GM21825 (cell line): ENCODE measurements around the gene XPO1.

ENCODE experiments used
- ATAC-seq: cut with Tn5 transposase; IDR thresholded peaks from one replicate; pipeline ENCODE4 v1.9.1; 2021; ENCODE audit warnings: mild to moderate bottlenecking, moderate library complexity; ENCODE audit not compliant: unreplicated experiment

Gene XPO1

DNA sequence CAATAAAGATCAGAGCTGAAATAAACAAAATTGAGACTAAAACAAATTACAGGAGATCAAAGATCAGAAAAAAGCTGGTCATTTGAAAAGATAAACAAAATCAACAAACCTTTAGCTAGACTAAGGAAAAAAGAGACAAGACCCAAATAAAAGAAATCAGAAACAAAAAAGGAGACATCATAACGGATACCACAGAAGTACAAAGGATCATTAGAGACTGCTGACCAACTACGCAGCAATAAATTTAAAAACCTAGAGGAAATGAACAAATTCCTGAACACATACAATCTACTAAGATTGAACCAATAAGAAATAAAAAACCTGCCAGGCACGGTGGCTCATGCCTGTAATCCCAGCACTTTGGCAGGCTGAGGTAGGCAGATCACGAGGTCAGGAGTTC lies 101.0 kb downstream of the XPO1 start:
- ATAC-seq = no peak

DNA sequence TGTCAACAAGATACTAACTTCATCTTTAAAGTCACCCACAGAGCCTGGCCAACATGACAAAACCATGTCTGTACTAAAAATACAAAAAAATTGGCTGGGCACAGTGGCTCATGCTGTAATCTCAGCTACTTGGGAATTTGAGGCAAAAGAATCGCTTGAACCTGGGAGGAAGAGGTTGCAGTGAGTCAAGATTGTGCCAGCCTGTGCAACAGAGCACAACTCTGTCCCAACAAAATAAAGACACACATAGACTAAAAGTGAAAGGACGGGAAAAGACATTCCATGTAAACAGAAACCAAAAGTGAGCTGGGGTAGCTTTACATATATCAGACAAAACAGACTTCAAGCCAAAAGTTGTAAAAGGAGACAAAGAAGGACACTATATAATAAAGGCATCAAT lies 102.1 kb downstream of the XPO1 start:
- ATAC-seq = no peak

DNA sequence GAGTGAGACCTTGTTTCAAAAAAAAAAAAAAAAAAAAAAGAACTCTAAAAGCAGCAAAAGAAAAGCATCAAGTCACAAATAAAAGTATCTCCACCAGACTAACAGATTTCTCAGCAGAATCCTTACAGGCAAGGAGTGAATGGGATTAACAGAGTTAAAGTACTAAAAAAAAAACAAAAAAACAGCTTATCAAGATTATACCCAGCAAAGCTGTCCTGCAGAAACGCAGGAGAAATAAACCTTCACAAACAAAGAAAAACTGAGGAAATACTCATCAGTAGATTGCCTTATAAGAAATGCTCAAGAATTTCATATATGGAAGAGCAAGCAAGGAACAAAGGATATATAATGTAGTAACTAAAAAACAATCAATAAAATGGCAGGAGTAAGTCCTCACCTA lies 102.9 kb downstream of the XPO1 start:
- ATAC-seq = no peak

DNA sequence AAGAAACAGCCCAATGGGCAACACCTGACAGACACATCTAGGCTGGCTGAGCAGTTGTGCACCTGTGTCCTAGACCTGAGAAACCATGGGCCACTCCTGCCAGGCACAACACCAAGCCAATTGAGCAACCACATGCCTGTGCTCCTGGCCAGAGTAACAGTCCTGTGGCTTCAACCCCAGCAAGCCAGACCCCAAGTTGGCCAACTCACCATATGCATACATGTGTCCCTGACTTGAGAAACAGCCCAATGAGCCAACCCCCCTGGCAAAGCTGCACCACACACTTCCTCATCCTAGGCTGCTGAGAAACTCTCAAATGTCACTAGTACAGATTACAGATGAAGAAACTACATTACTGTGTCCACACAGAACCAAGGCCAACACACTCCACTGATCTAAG lies 103.8 kb downstream of the XPO1 start:
- peak; percentile 39 for ATAC-seq

DNA sequence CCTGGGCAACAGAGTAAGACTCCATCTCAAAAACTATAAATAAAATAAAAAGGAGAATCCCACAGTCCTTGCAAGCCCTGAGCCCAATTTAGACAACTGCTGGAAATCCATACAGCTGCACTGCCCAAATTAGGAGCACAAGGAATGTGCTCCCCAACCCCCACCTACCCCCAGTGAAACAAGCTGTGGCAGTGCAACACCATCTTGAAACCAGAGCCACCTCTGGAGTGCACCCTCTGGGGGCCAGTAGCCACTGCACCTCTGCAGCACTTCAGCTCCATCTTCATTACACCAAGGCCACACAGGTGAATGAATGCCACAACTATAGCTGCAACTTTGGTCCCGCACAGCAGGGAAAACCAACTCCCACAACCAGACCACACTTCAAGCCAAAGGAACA lies 104.5 kb downstream of the XPO1 start:
- ATAC-seq = no peak

DNA sequence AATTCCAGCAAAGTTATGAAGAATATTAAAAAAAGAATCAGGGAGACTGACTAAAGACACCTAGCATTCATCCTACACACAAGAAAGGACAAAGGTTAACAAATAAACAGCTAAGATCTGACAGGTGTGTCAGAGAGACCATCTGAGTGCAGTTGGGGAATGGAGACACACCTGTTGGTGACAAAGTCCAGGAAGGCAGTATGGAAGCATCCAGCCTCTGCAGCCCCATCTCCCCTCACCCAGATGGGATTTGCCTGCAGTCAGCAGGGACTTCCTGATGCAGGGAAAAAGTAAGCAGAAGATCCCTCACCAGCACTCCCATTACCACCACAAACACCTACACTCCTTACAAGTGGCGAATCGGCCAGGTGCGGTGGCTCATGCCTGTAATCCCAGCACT lies 105.2 kb downstream of the XPO1 start:
- ATAC-seq = no peak

DNA sequence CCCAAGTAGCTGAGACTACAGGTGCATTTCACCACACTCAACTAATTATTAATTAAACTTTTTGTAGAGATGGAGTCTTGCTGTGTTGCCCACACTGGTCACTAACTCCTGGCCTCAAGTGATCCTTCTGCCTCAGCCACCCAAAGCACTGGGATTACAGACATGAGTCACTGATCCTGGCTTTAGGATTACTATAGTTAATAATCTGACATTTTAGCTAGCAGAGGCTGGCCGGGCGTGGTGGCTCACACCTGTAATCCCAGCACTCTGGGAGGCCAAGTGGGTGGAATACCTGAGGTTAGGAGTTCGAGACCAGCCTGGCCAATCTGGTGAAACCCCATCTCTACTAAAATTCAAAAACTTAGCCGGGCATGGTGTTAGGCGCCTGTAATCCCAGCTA lies 106.8 kb downstream of the XPO1 start:
- ATAC-seq = no peak
